ENCODE data around the gene CAMK1D.
"Not testable (repeated sequence)": the region's sequence is repeated elsewhere in the genome, so short reads cannot be mapped to it uniquely, and the experiment has no call there.

The CAMK1D gene

GRCh38 chr10:12340937-12341336, 8.4 kb upstream of the CAMK1D start:
- no peak for DNase-seq

- DNase-seq = no peak
Measured at GRCh38 chr10:12341526-12341925, 7.8 kb upstream of the CAMK1D start.

- DNase-seq = no peak
Measured at GRCh38 chr10:12344375-12345110, 4.8 kb upstream of the CAMK1D start.

- DNase-seq = no peak
Measured at GRCh38 chr10:12346707-12347106, 2.6 kb upstream of the CAMK1D start.

GRCh38 chr10:12348294-12348869, 965 bp upstream of the CAMK1D start:
- DNase-seq = no peak

- peak; percentile 83 for DNase-seq
Measured at GRCh38 chr10:12349629-12350166, 351 bp downstream of the CAMK1D start.

- peak; percentile 62 for DNase-seq
Measured at GRCh38 chr10:12350167-12350872, 973 bp downstream of the CAMK1D start.

- DNase-seq = no peak
Measured at GRCh38 chr10:12350925-12351324, 1.6 kb downstream of the CAMK1D start.

- DNase-seq = no peak
Measured at GRCh38 chr10:12351447-12351846, 2.1 kb downstream of the CAMK1D start.

GRCh38 chr10:12351889-12352288, 2.5 kb downstream of the CAMK1D start:
- no peak for DNase-seq

GRCh38 chr10:12353399-12354242, 4.3 kb downstream of the CAMK1D start:
- DNase-seq = no peak

GRCh38 chr10:12354696-12355095, 5.3 kb downstream of the CAMK1D start:
- DNase-seq = not testable (repeated sequence)

GRCh38 chr10:12355384-12355783, 6.0 kb downstream of the CAMK1D start:
- no peak for DNase-seq

GRCh38 chr10:12357525-12358151, 8.3 kb downstream of the CAMK1D start:
- no peak for DNase-seq

- no peak for DNase-seq
Measured at GRCh38 chr10:12358863-12359564, 9.7 kb downstream of the CAMK1D start.

GRCh38 chr10:12360461-12360860, 11.1 kb downstream of the CAMK1D start:
- DNase-seq = no peak

GRCh38 chr10:12361115-12361514, 11.8 kb downstream of the CAMK1D start:
- DNase-seq = not testable (repeated sequence)

- DNase-seq = no peak
Measured at GRCh38 chr10:12364559-12364958, 15.2 kb downstream of the CAMK1D start.

- DNase-seq = no peak
Measured at GRCh38 chr10:12367272-12367671, 17.9 kb downstream of the CAMK1D start.

GRCh38 chr10:12369982-12370381, 20.6 kb downstream of the CAMK1D start:
- no peak for DNase-seq

GRCh38 chr10:12372846-12373245, 23.5 kb downstream of the CAMK1D start:
- DNase-seq = no peak

GRCh38 chr10:12375076-12375504, 25.7 kb downstream of the CAMK1D start:
- no peak for DNase-seq
